Duodenal mucosa (tissue), 2 donors: ENCODE data around the gene BTBD6.

ENCODE experiments used
- H3K27ac ChIP-seq: one replicate; pipeline ENCODE4 v1.7.0; 2013; ENCODE audit warnings: low read depth, low read length
- H3K27me3 ChIP-seq, 2 donors: one replicate each; pipeline ENCODE4 v1.7.0; 2013; ENCODE audit warnings: low read length in 2 of 2, control low read depth in 1 of 2; ENCODE audit not compliant: insufficient read depth in 2 of 2, control insufficient read depth in 1 of 2
- H3K36me3 ChIP-seq, 2 donors: one replicate each; pipeline ENCODE4 v1.7.0; 2013; ENCODE audit warnings: low read length in 2 of 2, control low read depth in 1 of 2; ENCODE audit not compliant: insufficient read depth in 2 of 2, control insufficient read depth in 1 of 2
- H3K4me1 ChIP-seq, 2 donors: one replicate each; pipeline ENCODE4 v1.7.0; 2013; ENCODE audit warnings: low read length in 2 of 2, control low read depth in 1 of 2; ENCODE audit not compliant: insufficient read depth in 2 of 2, control insufficient read depth in 1 of 2
- H3K4me3 ChIP-seq, 2 donors: one replicate each; pipeline ENCODE4 v1.7.0; 2013; ENCODE audit warnings: low read length in 2 of 2, low read depth in 1 of 2
- H3K9ac ChIP-seq, 2 donors: one replicate each; pipeline ENCODE4 v1.7.0; 2013; ENCODE audit warnings: low read length in 2 of 2, low read depth in 1 of 2
- H3K9me3 ChIP-seq, 2 donors: one replicate each; pipeline ENCODE4 v1.7.0; 2013; ENCODE audit warnings: low read length in 2 of 2, control low read depth in 1 of 2; ENCODE audit not compliant: control insufficient read depth in 1 of 2

BTBD6 gene

GRCh38 chr14:105204206-105204930, 44.0 kb upstream of the BTBD6 start:
- no peaks in the 10 kb centered on the region for H3K36me3 ChIP-seq
- H3K9ac ChIP-seq: no peak overlapping the region
- H3K4me1 ChIP-seq: peaks cover 14 to 25% of the 10 kb centered on the region in 2 donors
- H3K9me3 ChIP-seq: no peaks in the 10 kb centered on the region
- peaks cover 19 to 23% of the 10 kb centered on the region in 2 donors for H3K27me3 ChIP-seq
- H3K4me3 ChIP-seq: no peak overlapping the region
- H3K27ac ChIP-seq: no peak overlapping the region

DNA sequence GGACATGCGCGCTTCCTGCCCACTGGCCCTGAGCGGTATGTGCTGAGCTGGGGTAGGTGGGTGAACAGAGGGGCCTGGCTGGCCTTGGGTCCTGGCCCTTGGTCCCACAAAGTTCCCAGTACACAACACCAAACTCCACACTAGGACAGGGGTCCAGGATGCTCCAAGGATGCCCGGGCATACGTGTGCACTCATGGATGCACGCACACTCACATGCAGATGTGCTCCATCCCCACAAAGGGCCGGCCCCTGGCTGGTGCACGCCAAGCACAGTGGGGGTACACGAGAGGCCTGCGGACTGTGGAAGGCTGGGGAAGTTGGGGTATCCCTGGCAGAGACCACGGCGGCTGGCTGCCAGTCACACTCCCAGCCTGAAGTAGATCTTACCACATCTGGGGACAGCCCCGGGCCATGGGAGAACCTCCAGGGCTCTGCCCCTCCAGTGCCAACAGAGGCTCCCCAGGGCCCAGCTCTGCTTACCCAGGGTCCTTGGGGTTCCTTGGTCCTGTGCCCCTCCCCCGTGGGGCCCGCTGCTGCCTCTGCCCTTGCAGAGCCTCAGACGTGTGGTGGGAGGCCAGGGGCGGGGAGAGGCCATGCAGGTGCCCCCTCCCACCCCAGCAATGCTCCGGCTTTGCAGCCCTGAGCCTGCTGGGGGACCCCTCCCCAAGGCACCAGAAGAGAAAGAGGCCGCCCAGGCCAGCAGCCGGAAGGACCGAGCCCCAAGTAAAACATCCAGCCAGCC, 43.2 kb upstream of the BTBD6 start:
- Histone ChIP-seq H3K9ac (no peak overlapping the region), H3K4me3 (no peak overlapping the region), H3K27ac (no peak overlapping the region), H3K9me3 (no peaks in the 10 kb centered on the region), H3K4me1 (peaks cover 14 to 23% of the 10 kb centered on the region in 2 donors), H3K36me3 (peaks cover 0 to 3% of the 10 kb centered on the region in 2 donors), H3K27me3 (peaks cover 19% of the 10 kb centered on the region in 2 donors)

DNA sequence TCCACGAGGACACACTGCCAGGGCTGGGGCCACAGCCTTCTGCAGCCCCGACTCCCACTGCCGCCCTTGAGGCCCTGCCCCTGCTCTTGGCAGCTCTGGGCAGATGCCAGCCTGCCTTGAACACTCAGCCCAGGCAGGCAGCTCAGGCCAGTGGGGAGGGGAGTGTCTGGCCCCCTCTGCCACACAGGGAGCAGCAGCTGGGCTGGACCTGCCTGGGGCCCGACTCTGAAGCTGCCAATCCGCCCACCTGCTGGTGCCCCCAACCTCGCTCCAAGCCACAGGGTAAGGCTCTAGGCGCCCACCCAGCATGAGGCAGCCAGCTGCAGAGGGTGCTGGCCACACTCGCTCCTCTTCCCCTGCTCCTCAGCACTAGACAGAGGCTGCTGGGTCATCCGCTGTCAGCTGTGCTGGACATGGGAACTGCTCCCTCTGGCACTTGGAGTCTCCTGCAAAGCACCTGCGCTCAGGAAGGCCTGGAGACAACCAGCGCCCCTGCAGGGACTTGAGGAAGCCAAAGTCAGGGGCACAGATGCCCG, 42.6 kb upstream of the BTBD6 start:
- peaks cover 14 to 23% of the 10 kb centered on the region in 2 donors for H3K4me1 ChIP-seq
- peaks cover 0 to 5% of the 10 kb centered on the region in 2 donors for H3K36me3 ChIP-seq
- H3K9me3 ChIP-seq: no peaks in the 10 kb centered on the region
- no peak overlapping the region for H3K4me3 ChIP-seq
- H3K27ac ChIP-seq: no peak overlapping the region
- H3K9ac ChIP-seq: no peak overlapping the region
- H3K27me3 ChIP-seq: peaks cover 16 to 18% of the 10 kb centered on the region in 2 donors

GRCh38 chr14:105206873-105207272, 41.5 kb upstream of the BTBD6 start:
- H3K4me1 ChIP-seq: peaks cover 14 to 23% of the 10 kb centered on the region in 2 donors

GRCh38 chr14:105207460-105207901, 40.9 kb upstream of the BTBD6 start:
- peaks cover 0 to 5% of the 10 kb centered on the region in 2 donors for H3K36me3 ChIP-seq
- no peak overlapping the region for H3K4me3 ChIP-seq
- no peak overlapping the region for H3K9ac ChIP-seq
- H3K4me1 ChIP-seq: peaks cover 14 to 23% of the 10 kb centered on the region in 2 donors
- peaks cover 0 to 6% of the 10 kb centered on the region in 2 donors for H3K27me3 ChIP-seq
- no peaks in the 10 kb centered on the region for H3K9me3 ChIP-seq
- no peak overlapping the region for H3K27ac ChIP-seq

More at GRCh38 chr14:105206873-105207272, 41.5 kb upstream of the BTBD6 start:
- Histone ChIP-seq H3K9ac (no peak overlapping the region), H3K27ac (no peak overlapping the region), H3K9me3 (no peaks in the 10 kb centered on the region), H3K27me3 (peaks cover 5 to 7% of the 10 kb centered on the region in 2 donors), H3K4me3 (no peak overlapping the region), H3K36me3 (peaks cover 0 to 5% of the 10 kb centered on the region in 2 donors)

DNA sequence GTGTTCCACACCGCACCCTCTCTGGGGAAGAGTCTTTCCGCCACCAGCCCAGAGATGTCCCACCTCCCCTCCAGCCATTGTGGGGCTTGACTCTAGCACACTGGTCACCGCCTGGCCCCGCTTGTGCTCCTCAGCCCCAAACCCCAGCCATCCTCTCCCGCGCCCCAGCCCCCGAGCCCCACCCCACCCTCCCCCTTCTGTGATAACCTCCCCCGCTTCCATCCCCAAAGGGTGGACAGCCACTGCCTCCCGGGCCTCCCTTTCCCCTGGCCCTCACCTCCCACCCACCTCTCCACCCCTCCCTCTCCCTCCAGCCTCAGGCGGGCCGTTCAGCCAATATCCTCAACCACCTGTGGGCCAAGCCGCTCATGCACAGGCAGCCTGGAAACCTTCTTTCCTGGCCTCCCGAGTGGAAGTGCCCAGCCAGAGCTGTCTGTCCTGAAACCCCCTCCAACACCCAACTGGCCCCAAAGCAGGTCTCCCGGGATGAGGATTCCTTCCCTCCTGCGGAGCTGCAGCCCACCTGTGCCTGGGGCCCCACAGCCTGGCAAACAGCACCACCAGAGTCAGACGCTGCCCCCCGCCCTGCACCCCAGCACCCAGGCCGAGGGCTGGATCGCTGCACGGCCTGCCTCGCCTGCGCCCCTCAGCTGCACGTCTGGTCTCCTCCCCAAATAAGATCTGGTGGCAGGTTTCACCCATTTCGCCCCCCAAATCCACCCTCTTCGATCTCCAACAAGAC, 40.2 kb upstream of the BTBD6 start:
- H3K27me3 ChIP-seq: peaks cover 0 to 3% of the 10 kb centered on the region in 2 donors
- no peak overlapping the region for H3K9ac ChIP-seq
- H3K36me3 ChIP-seq: peaks cover 0 to 5% of the 10 kb centered on the region in 2 donors
- no peak overlapping the region for H3K27ac ChIP-seq
- H3K4me3 ChIP-seq: no peak overlapping the region
- H3K9me3 ChIP-seq: no peaks in the 10 kb centered on the region
- H3K4me1 ChIP-seq: peaks cover 11 to 21% of the 10 kb centered on the region in 2 donors

DNA sequence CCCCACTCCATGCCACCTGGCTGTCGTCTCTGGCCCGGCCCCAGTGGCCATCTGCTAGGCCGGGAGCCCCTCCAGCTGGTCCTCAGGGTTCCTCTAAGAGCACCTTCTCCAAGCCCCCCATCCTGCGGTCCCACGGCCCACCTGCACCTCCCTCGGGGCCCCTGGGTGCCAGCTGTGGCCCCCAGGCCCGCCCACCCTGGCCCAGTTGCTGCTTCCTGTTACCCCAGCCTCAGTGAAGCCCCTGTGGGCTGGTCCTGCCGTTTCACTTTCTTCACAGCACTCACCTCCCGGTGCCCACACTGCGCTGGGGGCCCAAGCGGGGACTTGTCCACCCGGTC, 39.6 kb upstream of the BTBD6 start:
- no peak overlapping the region for H3K9ac ChIP-seq
- peaks cover 0 to 8% of the 10 kb centered on the region in 2 donors for H3K36me3 ChIP-seq
- H3K9me3 ChIP-seq: no peaks in the 10 kb centered on the region
- H3K4me3 ChIP-seq: no peak overlapping the region
- peaks cover 11 to 19% of the 10 kb centered on the region in 2 donors for H3K4me1 ChIP-seq
- H3K27ac ChIP-seq: no peak overlapping the region
- peaks cover 0 to 3% of the 10 kb centered on the region in 2 donors for H3K27me3 ChIP-seq

DNA sequence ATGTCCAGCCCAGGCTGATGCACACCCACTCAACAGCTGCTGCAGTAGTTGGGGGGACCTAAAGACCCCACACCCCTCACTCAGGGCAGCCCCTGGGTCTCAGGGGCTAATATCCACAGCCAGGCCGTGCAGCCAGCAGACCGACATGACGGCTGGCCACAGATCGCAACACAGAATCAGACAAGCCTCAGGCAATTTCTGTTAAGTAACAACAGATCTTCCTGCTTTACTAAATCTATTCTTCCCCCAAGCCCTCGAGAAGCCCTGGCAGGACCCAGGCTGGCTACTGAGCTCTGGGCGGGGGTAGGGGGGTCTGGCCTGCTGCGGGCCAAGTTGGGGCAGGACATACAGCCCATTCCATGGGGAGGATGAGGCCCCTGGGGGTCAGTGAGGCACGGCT, 39.2 kb upstream of the BTBD6 start:
- Histone ChIP-seq H3K9me3 (no peaks in the 10 kb centered on the region), H3K27me3 (no peaks in the 10 kb centered on the region), H3K27ac (no peak overlapping the region), H3K36me3 (peaks cover 0 to 8% of the 10 kb centered on the region in 2 donors), H3K4me1 (peaks cover 9 to 15% of the 10 kb centered on the region in 2 donors), H3K9ac (no peak overlapping the region), H3K4me3 (no peak overlapping the region)

DNA sequence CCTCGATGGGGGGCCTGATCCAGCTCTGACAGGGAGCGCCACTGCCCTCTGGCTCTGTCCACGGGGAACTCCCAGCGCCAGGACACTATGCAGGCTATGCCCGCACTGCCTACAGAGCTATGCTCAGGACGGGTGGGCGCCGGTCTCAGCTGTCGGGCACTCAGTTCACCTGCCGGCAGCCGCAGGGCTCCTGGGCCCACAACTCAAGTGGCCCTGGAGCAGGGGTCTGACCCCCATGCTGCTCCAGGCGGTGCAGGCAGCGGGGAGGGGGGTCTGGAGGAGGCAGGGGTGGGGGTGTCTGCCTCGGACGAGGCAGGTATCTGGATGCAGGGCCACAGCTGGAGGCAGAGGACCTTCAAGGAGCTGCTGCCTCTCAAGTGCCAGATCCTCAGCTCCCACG, 38.7 kb upstream of the BTBD6 start:
- peaks cover 3 to 9% of the 10 kb centered on the region in 2 donors for H3K4me1 ChIP-seq
- no peaks in the 10 kb centered on the region for H3K9me3 ChIP-seq
- no peak overlapping the region for H3K9ac ChIP-seq
- H3K27me3 ChIP-seq: no peaks in the 10 kb centered on the region
- H3K4me3 ChIP-seq: no peak overlapping the region
- peaks cover 0 to 8% of the 10 kb centered on the region in 2 donors for H3K36me3 ChIP-seq
- no peak overlapping the region for H3K27ac ChIP-seq
